ENCODE measurements around the gene RARG.

Gene RARG

GRCh38 chr12:53217051-53217930 lies 14.7 kb downstream of the RARG start:
- peak overlapping the region; percentile 82 for H3K27ac ChIP-seq (ENCODE audit: low read length)
- H3K4me3 ChIP-seq (ENCODE audit: low read length): peak overlapping the region; percentile 4; the same call in 1 of the 2 replicates
- H3K4me1 ChIP-seq (ENCODE audit: control insufficient read depth, insufficient read depth, low read length): peaks cover 32% of the 10 kb centered on the region
- H3K9me3 ChIP-seq (ENCODE audit: control insufficient read depth, insufficient read depth, low read length): no peaks in the 10 kb centered on the region
- H3K27me3 ChIP-seq (ENCODE audit: control insufficient read depth, insufficient read depth, low read length): no peaks in the 10 kb centered on the region; the same call in 1 of the 2 replicates
- no peak for DNase-seq (ENCODE audit: low read depth, low spot score)
- WGBS (ENCODE audit: insufficient coverage, insufficient read length): no CpG with 5 or more reads among the region's 19 CpGs
- H3K36me3 ChIP-seq (ENCODE audit: control insufficient read depth, insufficient read depth, low read length): peaks cover 11% of the 10 kb centered on the region; the same call in 1 of the 2 replicates

GRCh38 chr12:53215497-53215896 lies 16.5 kb downstream of the RARG start:
- no peak for DNase-seq (ENCODE audit: low read depth, low spot score)
- Histone ChIP-seq H3K4me3 (ENCODE audit: low read length) (no peak overlapping the region), H3K9me3 (ENCODE audit: control insufficient read depth, insufficient read depth, low read length) (no peaks in the 10 kb centered on the region), H3K27me3 (ENCODE audit: control insufficient read depth, insufficient read depth, low read length) (no peaks in the 10 kb centered on the region; the same call in 1 of the 2 replicates), H3K27ac (ENCODE audit: low read length) (no peak overlapping the region), H3K36me3 (ENCODE audit: control insufficient read depth, insufficient read depth, low read length) (peaks cover 20% of the 10 kb centered on the region; the same call in 1 of the 2 replicates), H3K4me1 (ENCODE audit: control insufficient read depth, insufficient read depth, low read length) (peaks cover 32% of the 10 kb centered on the region)
- WGBS (ENCODE audit: insufficient coverage, insufficient read length): no CpG with 5 or more reads among the region's 8 CpGs

- peaks cover 32% of the 10 kb centered on the region for H3K4me1 ChIP-seq (ENCODE audit: control insufficient read depth, insufficient read depth, low read length)
- H3K9me3 ChIP-seq (ENCODE audit: control insufficient read depth, insufficient read depth, low read length): no peaks in the 10 kb centered on the region
- no peak for DNase-seq (ENCODE audit: low read depth, low spot score)
- H3K27ac ChIP-seq (ENCODE audit: low read length): no peak overlapping the region
- peaks cover 20% of the 10 kb centered on the region; the same call in 1 of the 2 replicates for H3K36me3 ChIP-seq (ENCODE audit: control insufficient read depth, insufficient read depth, low read length)
- H3K4me3 ChIP-seq (ENCODE audit: low read length): no peak overlapping the region
- no peaks in the 10 kb centered on the region; the same call in 1 of the 2 replicates for H3K27me3 ChIP-seq (ENCODE audit: control insufficient read depth, insufficient read depth, low read length)
- no CpG with 5 or more reads among the region's 12 CpGs for WGBS (ENCODE audit: insufficient coverage, insufficient read length)
These were observed 17.1 kb downstream of the RARG start for GRCh38 chr12:53214687-53215455.

- no CpG with 5 or more reads among the region's 5 CpGs for WGBS (ENCODE audit: insufficient coverage, insufficient read length)
- Histone ChIP-seq H3K4me1 (ENCODE audit: control insufficient read depth, insufficient read depth, low read length) (peaks cover 29% of the 10 kb centered on the region), H3K27ac (ENCODE audit: low read length) (no peak overlapping the region)
These were observed 17.8 kb downstream of the RARG start for GRCh38 chr12:53214221-53214620.

GRCh38 chr12:53213348-53213747 lies 18.7 kb downstream of the RARG start:
- no peak overlapping the region for H3K27ac ChIP-seq (ENCODE audit: low read length)
- H3K4me1 ChIP-seq (ENCODE audit: control insufficient read depth, insufficient read depth, low read length): peaks cover 32% of the 10 kb centered on the region
- no peaks in the 10 kb centered on the region for H3K27me3 ChIP-seq (ENCODE audit: control insufficient read depth, insufficient read depth, low read length)
- WGBS (ENCODE audit: insufficient coverage, insufficient read length): no CpG with 5 or more reads among the region's 14 CpGs
- DNase-seq (ENCODE audit: low read depth, low spot score): no peak
- H3K36me3 ChIP-seq (ENCODE audit: control insufficient read depth, insufficient read depth, low read length): peaks cover 20% of the 10 kb centered on the region; the same call in 1 of the 2 replicates
- no peaks in the 10 kb centered on the region for H3K9me3 ChIP-seq (ENCODE audit: control insufficient read depth, insufficient read depth, low read length)
- no peak overlapping the region for H3K4me3 ChIP-seq (ENCODE audit: low read length)

More at GRCh38 chr12:53214221-53214620, 17.8 kb downstream of the RARG start:
- H3K4me3 ChIP-seq (ENCODE audit: low read length): no peak overlapping the region
- no peaks in the 10 kb centered on the region for H3K27me3 ChIP-seq (ENCODE audit: control insufficient read depth, insufficient read depth, low read length)
- H3K36me3 ChIP-seq (ENCODE audit: control insufficient read depth, insufficient read depth, low read length): peaks cover 20% of the 10 kb centered on the region; the same call in 1 of the 2 replicates
- no peak for DNase-seq (ENCODE audit: low read depth, low spot score)
- H3K9me3 ChIP-seq (ENCODE audit: control insufficient read depth, insufficient read depth, low read length): no peaks in the 10 kb centered on the region

GRCh38 chr12:53212931-53213330 lies 19.1 kb downstream of the RARG start:
- WGBS (ENCODE audit: insufficient coverage, insufficient read length): no CpG with 5 or more reads among the region's 12 CpGs
- Histone ChIP-seq H3K36me3 (ENCODE audit: control insufficient read depth, insufficient read depth, low read length) (peaks cover 20% of the 10 kb centered on the region; the same call in 1 of the 2 replicates), H3K9me3 (ENCODE audit: control insufficient read depth, insufficient read depth, low read length) (no peaks in the 10 kb centered on the region), H3K27ac (ENCODE audit: low read length) (no peak overlapping the region), H3K4me1 (ENCODE audit: control insufficient read depth, insufficient read depth, low read length) (peaks cover 31% of the 10 kb centered on the region), H3K27me3 (ENCODE audit: control insufficient read depth, insufficient read depth, low read length) (no peaks in the 10 kb centered on the region), H3K4me3 (ENCODE audit: low read length) (no peak overlapping the region)
- no peak for DNase-seq (ENCODE audit: low read depth, low spot score)

GRCh38 chr12:53211476-53212381 lies 20.3 kb downstream of the RARG start:
- H3K36me3 ChIP-seq (ENCODE audit: control insufficient read depth, insufficient read depth, low read length): peaks cover 20% of the 10 kb centered on the region; the same call in 1 of the 2 replicates
- DNase-seq (ENCODE audit: low read depth, low spot score): no peak

GRCh38 chr12:53210843-53211242 lies 21.2 kb downstream of the RARG start:
- no CpG with 5 or more reads among the region's 4 CpGs for WGBS (ENCODE audit: insufficient coverage, insufficient read length)
- no peaks in the 10 kb centered on the region for H3K9me3 ChIP-seq (ENCODE audit: control insufficient read depth, insufficient read depth, low read length)
- H3K36me3 ChIP-seq (ENCODE audit: control insufficient read depth, insufficient read depth, low read length): peaks cover 20% of the 10 kb centered on the region; the same call in 1 of the 2 replicates
- no peak for DNase-seq (ENCODE audit: low read depth, low spot score)
- no peak overlapping the region for H3K4me3 ChIP-seq (ENCODE audit: low read length)
- H3K4me1 ChIP-seq (ENCODE audit: control insufficient read depth, insufficient read depth, low read length): peaks cover 20% of the 10 kb centered on the region
- H3K27ac ChIP-seq (ENCODE audit: low read length): no peak overlapping the region
- H3K27me3 ChIP-seq (ENCODE audit: control insufficient read depth, insufficient read depth, low read length): no peaks in the 10 kb centered on the region

More at GRCh38 chr12:53211476-53212381, 20.3 kb downstream of the RARG start:
- no peak overlapping the region for H3K4me3 ChIP-seq (ENCODE audit: low read length)
- peaks cover 26% of the 10 kb centered on the region for H3K4me1 ChIP-seq (ENCODE audit: control insufficient read depth, insufficient read depth, low read length)
- no peaks in the 10 kb centered on the region for H3K9me3 ChIP-seq (ENCODE audit: control insufficient read depth, insufficient read depth, low read length)
- no CpG with 5 or more reads among the region's 13 CpGs for WGBS (ENCODE audit: insufficient coverage, insufficient read length)
- no peaks in the 10 kb centered on the region for H3K27me3 ChIP-seq (ENCODE audit: control insufficient read depth, insufficient read depth, low read length)
- no peak overlapping the region for H3K27ac ChIP-seq (ENCODE audit: low read length)

- no peaks in the 10 kb centered on the region for H3K27me3 ChIP-seq (ENCODE audit: control insufficient read depth, insufficient read depth, low read length)
- H3K36me3 ChIP-seq (ENCODE audit: control insufficient read depth, insufficient read depth, low read length): peaks cover 17% of the 10 kb centered on the region; the same call in 1 of the 2 replicates
- no peak overlapping the region for H3K4me3 ChIP-seq (ENCODE audit: low read length)
- DNase-seq (ENCODE audit: low read depth, low spot score): no peak
- no peaks in the 10 kb centered on the region for H3K9me3 ChIP-seq (ENCODE audit: control insufficient read depth, insufficient read depth, low read length)
- peaks cover 8% of the 10 kb centered on the region for H3K4me1 ChIP-seq (ENCODE audit: control insufficient read depth, insufficient read depth, low read length)
- WGBS (ENCODE audit: insufficient coverage, insufficient read length): no CpG with 5 or more reads among the region's 7 CpGs
- H3K27ac ChIP-seq (ENCODE audit: low read length): no peak overlapping the region
These were observed 23.0 kb downstream of the RARG start for GRCh38 chr12:53208877-53209463.
